GM12875 (cell line): ENCODE measurements around the gene FTCD.

Source experiments
- H3K4me3 ChIP-seq: one replicate; pipeline ENCODE4 v1.5.1; 2011; ENCODE audit warnings: low read depth, low read length, control low read depth
- TF ChIP-seq, protein P1 (sequence below): IDR thresholded peaks from 2 replicates; pipeline ENCODE4 v1.5.1; 2011; ENCODE audit warnings: low read depth, mild to moderate bottlenecking, control low read depth, inconsistent platforms, low read length, moderate library complexity, borderline replicate concordance; ENCODE audit not compliant: insufficient read depth

Gene FTCD

DNA sequence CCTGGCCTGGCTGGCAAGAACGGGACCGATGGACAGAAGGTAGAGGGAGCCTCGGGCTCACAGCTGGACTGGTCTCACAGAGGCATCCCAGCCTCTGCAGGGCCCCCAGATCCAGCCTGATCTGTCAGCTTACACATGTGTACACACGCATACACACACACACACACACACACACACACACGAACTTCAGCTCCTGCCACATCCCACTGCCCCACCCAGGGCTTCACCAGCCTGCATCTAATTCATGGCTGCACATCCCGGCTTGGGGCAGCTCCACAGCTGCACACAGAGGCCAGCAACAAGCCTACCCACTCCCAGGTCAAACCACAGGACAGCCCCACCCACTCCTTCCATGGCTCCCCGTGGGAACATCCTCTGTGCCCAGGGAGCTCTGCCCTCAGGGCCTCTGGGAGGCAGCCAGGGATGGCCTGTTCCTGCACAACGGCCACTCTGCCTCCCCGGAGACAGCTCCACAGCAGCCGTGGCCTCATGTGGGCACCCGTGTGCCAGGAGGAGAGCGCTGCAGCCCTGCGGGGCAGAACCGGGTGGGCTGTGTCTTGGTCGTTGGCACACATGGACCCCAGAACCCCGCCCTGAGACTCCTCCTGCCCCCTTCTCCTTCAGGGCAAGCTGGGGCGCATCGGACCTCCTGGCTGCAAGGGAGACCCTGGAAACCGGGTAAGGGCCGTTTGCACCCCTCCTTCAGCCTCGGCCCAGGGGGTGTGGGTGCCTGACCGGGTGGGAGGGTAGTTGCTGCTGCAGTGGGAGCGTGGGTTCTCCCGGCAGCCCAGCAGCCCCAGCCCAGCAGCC is 38.4 kb downstream of the FTCD start:
- TF ChIP-seq, protein P1, sequence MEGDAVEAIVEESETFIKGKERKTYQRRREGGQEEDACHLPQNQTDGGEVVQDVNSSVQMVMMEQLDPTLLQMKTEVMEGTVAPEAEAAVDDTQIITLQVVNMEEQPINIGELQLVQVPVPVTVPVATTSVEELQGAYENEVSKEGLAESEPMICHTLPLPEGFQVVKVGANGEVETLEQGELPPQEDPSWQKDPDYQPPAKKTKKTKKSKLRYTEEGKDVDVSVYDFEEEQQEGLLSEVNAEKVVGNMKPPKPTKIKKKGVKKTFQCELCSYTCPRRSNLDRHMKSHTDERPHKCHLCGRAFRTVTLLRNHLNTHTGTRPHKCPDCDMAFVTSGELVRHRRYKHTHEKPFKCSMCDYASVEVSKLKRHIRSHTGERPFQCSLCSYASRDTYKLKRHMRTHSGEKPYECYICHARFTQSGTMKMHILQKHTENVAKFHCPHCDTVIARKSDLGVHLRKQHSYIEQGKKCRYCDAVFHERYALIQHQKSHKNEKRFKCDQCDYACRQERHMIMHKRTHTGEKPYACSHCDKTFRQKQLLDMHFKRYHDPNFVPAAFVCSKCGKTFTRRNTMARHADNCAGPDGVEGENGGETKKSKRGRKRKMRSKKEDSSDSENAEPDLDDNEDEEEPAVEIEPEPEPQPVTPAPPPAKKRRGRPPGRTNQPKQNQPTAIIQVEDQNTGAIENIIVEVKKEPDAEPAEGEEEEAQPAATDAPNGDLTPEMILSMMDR = no peak

DNA sequence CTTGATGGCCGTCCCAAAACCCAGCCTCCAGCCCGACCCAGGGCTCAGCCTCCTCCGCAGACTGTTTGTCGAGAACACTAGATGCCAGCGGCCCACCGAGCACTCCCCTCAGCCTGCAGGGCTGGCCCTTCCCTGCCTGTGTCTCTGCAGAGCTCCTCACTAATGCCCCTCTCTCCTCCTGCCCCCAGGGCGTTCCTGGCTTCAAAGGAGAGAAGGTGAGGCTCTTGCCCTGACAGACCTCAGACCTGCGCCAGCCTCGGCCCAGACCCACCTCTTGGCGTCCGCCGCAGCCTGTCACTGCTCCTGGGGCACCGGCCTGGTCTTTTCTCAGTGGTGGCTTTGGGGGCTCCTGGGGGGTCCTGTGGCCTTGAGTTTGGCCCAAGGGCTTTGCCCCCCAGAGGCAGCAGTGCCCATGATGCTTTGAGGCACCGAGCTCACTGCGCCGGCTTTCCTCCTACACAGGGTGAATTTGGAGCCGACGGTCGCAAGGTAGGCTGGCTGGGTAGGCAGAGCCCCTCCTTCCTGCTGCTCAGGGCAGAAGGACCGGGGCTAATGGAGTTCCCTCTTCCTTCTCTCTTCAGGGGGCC is 39.1 kb downstream of the FTCD start:
- TF ChIP-seq, protein P1 = no peak

More for the DNA sequence above, 38.4 kb downstream of the FTCD start:
- no peak overlapping the region for H3K4me3 ChIP-seq

DNA sequence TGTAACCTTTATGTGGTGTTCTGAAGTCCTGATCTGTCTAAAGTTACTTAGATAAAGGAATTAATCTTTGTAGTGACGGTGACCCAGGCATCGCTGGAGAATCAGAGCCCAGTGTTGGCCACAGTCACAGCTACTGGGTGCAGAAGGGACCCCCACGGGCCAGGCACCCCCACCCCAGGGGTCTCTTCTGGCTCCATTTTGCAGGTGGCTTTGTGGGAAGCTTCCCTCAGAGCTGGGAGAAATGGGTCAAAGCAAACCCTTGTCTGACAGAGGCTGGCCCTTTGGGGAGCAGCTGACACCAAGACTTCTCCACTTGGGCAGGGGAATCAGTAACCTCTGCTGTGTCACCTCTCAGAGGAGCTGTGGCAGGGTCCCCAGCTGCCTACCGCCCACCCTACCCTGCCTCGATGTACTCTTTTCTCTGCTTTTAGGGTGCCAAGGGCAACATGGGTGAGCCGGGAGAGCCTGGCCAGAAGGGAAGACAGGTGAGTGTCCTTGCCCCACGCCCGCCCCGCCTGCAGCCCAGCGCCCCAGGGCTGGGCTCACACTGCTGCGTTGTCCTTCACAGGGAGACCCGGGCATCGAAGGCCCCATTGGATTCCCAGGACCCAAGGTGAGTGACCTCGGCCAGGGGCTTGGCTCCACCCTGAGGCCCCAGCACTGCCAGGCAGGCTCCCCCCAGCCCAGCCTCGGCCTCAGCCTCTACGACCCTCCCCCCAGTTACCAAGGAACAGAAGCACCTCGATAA is 39.8 kb downstream of the FTCD start:
- TF ChIP-seq, protein P1 = no peak
- H3K4me3 ChIP-seq = no peak overlapping the region

More for the DNA sequence above, 39.1 kb downstream of the FTCD start:
- H3K4me3 ChIP-seq = no peak overlapping the region

DNA sequence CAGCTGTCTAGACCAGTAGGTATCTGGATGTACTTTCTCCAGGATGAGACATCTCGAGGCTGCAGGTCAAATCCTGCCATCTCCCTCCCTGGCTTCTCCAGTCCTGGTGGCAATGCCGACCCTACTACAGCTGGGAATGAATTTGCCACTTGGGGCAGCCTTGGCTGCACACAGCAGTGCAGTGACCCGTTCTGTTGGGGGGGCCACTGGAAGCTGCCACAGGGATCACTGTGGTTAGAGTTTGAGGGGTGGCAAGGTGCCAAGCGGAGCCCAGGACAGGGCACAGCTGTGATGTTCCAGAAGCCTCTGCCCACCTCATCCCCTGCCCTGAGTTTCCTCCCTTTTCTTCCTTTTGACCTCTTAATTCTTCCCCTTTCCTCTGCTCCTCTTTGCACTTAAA is 40.4 kb downstream of the FTCD start:
- no peak overlapping the region for H3K4me3 ChIP-seq
- TF ChIP-seq, protein P1 = no peak

DNA sequence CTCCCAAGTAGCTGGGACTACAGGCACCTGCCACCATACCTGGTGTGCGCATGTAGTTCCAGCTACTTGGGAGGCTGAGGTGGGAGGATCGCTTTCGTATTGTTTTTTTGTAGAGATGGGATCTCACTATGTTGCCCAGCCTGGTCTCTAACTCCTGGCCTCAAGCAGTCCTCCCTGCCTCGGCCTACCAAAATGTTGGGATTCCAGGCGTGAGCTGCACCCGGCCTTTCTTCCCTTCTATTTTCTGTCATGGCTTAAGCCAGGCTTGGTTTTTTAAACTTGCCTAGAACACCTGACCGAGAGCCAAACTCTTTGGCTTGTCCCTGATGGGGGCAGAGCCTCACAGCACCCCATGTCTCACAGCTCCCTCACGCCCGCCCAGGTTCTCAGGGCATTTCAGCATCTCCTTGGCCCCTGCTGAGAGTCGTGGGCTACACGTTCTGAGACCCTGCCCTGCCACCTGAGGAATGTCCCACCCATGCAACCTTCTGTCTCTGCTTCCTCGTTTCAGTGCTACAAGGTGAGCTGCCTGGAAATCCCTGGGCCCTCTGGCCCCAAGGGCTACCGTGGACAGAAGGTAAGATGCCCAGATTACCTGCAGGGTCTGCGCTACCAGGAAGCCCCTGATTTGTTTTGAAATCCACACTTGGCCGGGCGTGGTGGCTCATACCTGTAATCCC is 41.7 kb downstream of the FTCD start:
- TF ChIP-seq, protein P1 = no peak
- H3K4me3 ChIP-seq = no peak overlapping the region

DNA sequence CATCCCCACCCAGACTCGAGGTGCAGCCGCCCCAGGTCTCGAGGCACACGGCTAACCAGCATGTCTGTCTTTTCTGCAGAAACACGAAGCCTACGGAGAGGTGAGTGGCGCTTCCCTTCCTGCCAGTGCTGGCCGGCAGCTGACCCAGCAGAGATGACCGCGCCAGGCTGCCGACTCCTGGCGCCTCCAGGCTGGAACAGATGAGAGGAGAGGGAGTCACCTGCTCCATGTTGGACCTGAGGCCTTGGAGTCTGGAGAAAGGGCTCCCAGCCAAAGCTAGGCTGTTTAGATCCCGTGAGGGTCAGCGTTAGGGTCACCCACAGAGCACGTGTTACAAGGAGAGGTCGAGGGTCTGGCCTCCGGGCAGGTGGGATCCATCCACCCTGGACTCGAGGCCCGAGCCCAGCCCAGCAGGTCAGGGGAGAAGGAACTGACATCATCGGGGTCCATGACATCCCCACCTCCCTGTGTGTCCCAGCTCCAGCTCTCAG is 42.6 kb downstream of the FTCD start:
- H3K4me3 ChIP-seq = no peak overlapping the region
- TF ChIP-seq, protein P1 = no peak
